IMR-90 (cell line): ENCODE results near the gene MYPN. TPM values are rescaled to one million over a fixed set of nuclear protein-coding genes. Genes with fewer than 3 reads are reported as not detected.

Source experiments
- ATAC-seq: fragments of 200-7000 bp; cut with Tn5 transposase; 2 replicates; pipeline ENCODE4 v1.9.1; 2020; ENCODE audit warnings: low read depth, mild to moderate bottlenecking, moderate library complexity
- BruUV-seq: library from RNA; stranded (reverse); fragments of 400-500 nt; replicated peaks from 2 replicates; lab custom pipeline; 2021; lab: Mats Ljungman, UMichigan
- CTCF ChIA-PET: fragments of 300-600 bp; formaldehyde crosslinking; extraction: SDS; loops from one replicate; lab custom pipeline; 2021; ENCODE audit warnings: antibody characterized with exemption; lab: Yijun Ruan, JAX
- POLR2A ChIA-PET: fragments of 300-600 bp; sonication (Branson Sonifier 250); formaldehyde crosslinking; loops from one replicate; lab custom pipeline; 2022; ENCODE audit warnings: antibody characterized with exemption; ENCODE audit not compliant: unreplicated experiment; lab: Charles Lee
- DNase-seq: peaks from one replicate; pipeline ENCODE4 v3.0.0; 2013
- H2AFZ ChIP-seq: replicated peaks from 2 replicates; pipeline ENCODE3; 2013; ENCODE audit warnings: low read length, mild to moderate bottlenecking; ENCODE audit not compliant: poor library complexity
- H2AK5ac ChIP-seq: 2 replicates; pipeline ENCODE4 v1.6.1; 2013; ENCODE audit warnings: low read depth, low read length, inconsistent platforms
- H2AK9ac ChIP-seq: replicated peaks from 2 replicates; pipeline ENCODE3; 2013; ENCODE audit warnings: mild to moderate bottlenecking, low read depth, low read length, moderate library complexity; ENCODE audit not compliant: poor library complexity
- H2BK120ac ChIP-seq: 2 replicates; pipeline ENCODE4 v1.6.1; 2013; ENCODE audit warnings: low read depth, low read length, inconsistent platforms
- H2BK15ac ChIP-seq: 3 replicates; pipeline ENCODE4 v1.6.1; 2013; ENCODE audit warnings: low read depth, low read length, inconsistent platforms
- H2BK20ac ChIP-seq: 2 replicates; pipeline ENCODE4 v1.6.1; 2013; ENCODE audit warnings: low read depth, mild to moderate bottlenecking, inconsistent platforms, low read length, moderate library complexity
- H2BK5ac ChIP-seq: 2 replicates; pipeline ENCODE4 v1.6.1; 2013; ENCODE audit warnings: mild to moderate bottlenecking, low read depth, low read length, inconsistent platforms; ENCODE audit not compliant: poor library complexity, severe bottlenecking
- H3K14ac ChIP-seq: replicated peaks from 2 replicates; pipeline ENCODE4 v1.6.1; 2013; ENCODE audit warnings: low read depth, low read length, inconsistent platforms
- H3K18ac ChIP-seq: 2 replicates; pipeline ENCODE4 v1.6.1; 2013; ENCODE audit warnings: low read depth, low read length, control low read depth
- H3K23ac ChIP-seq: 2 replicates; pipeline ENCODE4 v1.6.1; 2013; ENCODE audit warnings: low read depth, low read length, inconsistent platforms
- H3K27ac ChIP-seq: 2 replicates; pipeline ENCODE4 v1.5.1; 2013; ENCODE audit warnings: mild to moderate bottlenecking, control low read depth, low read length; ENCODE audit not compliant: insufficient read depth
- H3K27me3 ChIP-seq: 2 replicates; pipeline ENCODE4 v1.6.1; 2013; ENCODE audit warnings: low read length; ENCODE audit not compliant: control insufficient read depth, insufficient read depth
- H3K36me3 ChIP-seq: 2 replicates; pipeline ENCODE4 v1.6.1; 2013; ENCODE audit warnings: low read length, mixed read lengths; ENCODE audit not compliant: control insufficient read depth, insufficient read depth
- H3K4ac ChIP-seq: 2 replicates; pipeline ENCODE4 v1.6.1; 2013; ENCODE audit warnings: low read depth, low read length, inconsistent platforms
- H3K4me1 ChIP-seq: 2 replicates; pipeline ENCODE4 v1.6.1; 2013; ENCODE audit warnings: low read length, mixed read lengths; ENCODE audit not compliant: control insufficient read depth, insufficient read depth
- H3K4me2 ChIP-seq: 2 replicates; pipeline ENCODE4 v1.6.1; 2013; ENCODE audit warnings: low read depth, mild to moderate bottlenecking, control low read depth, low read length, moderate library complexity
- H3K4me3 ChIP-seq: 2 replicates; pipeline ENCODE4 v1.5.1; 2013; ENCODE audit warnings: low read depth, mild to moderate bottlenecking, control low read depth, low read length, moderate library complexity; ENCODE audit not compliant: insufficient read depth
- H3K56ac ChIP-seq: 2 replicates; pipeline ENCODE4 v1.6.1; 2013; ENCODE audit warnings: low read length, inconsistent platforms; ENCODE audit not compliant: insufficient read depth; ENCODE audit errors: extremely low read depth
- H3K79me1 ChIP-seq, 2 experiments: 2 replicates each; pipeline ENCODE4 v1.6.1; 2013; ENCODE audit warnings: low read length in 2 of 2, inconsistent platforms in 1 of 2, low read depth in 1 of 2
- H3K9ac ChIP-seq: 2 replicates; pipeline ENCODE4 v1.6.1; 2013; ENCODE audit warnings: low read depth, low read length, control low read depth
- H3K9me1 ChIP-seq: 2 replicates; pipeline ENCODE4 v1.6.1; 2013; ENCODE audit warnings: low read length, inconsistent platforms; ENCODE audit not compliant: insufficient read depth
- H3K9me3 ChIP-seq: 2 replicates; pipeline ENCODE4 v1.6.1; 2013; ENCODE audit warnings: low read length; ENCODE audit not compliant: control insufficient read depth, insufficient read depth
- H4K20me1 ChIP-seq: 2 replicates; pipeline ENCODE4 v1.6.1; 2013; ENCODE audit warnings: low read length, inconsistent platforms; ENCODE audit not compliant: insufficient read depth
- H4K5ac ChIP-seq: 2 replicates; pipeline ENCODE4 v1.6.1; 2013; ENCODE audit warnings: mild to moderate bottlenecking, low read depth, low read length, control low read depth
- H4K8ac ChIP-seq, 2 experiments: 2 replicates each; pipeline ENCODE4 v1.6.1; 2013; ENCODE audit warnings: low read depth in 2 of 2, low read length in 2 of 2, control low read depth in 1 of 2, inconsistent platforms in 1 of 2
- H4K91ac ChIP-seq: 2 replicates; pipeline ENCODE4 v1.6.1; 2013; ENCODE audit warnings: low read depth, low read length, inconsistent platforms; ENCODE audit not compliant: insufficient read depth
- BHLHE40 ChIP-seq: fragments of 150-350 bp; IDR thresholded peaks from 2 replicates; pipeline ENCODE4 v1.6.1; 2016; ENCODE audit warnings: mild to moderate bottlenecking, low read depth, low read length
- CEBPB ChIP-seq: IDR thresholded peaks from 2 replicates; pipeline ENCODE4 v1.6.1; 2012; ENCODE audit warnings: low read depth, low read length, improper control_type of control experiment
- USF2 ChIP-seq: fragments of 150-350 bp; IDR thresholded peaks from 2 replicates; pipeline ENCODE4 v1.6.1; 2017; ENCODE audit warnings: mild to moderate bottlenecking, antibody characterized with exemption, low read length, low read depth
- WGBS, 2 experiments: methylation state at CpG; one replicate each; pipeline versions ENCODE4 v1.1.5 to v1.1.7; 2013; ENCODE audit warnings: missing lambda C conversion rate in 2 of 2; ENCODE audit not compliant: insufficient read length in 1 of 2; ENCODE audit errors: extremely low coverage in 2 of 2; 5-methylcytosine and 5-hydroxymethylcytosine counted together
- dilution Hi-C: fragments of 300-500 bp; cut with HindIII; formaldehyde crosslinking; loops from one replicate; pipeline ENCODE4 v1.14.3; 2018; ENCODE audit warnings: low sequenced_read_pairs; ENCODE audit not compliant: unreplicated experiment
- in situ Hi-C: fragments of 300-500 bp; cut with MboI; formaldehyde crosslinking; loops from 3 replicates; pipeline ENCODE4 v1.14.3; 2019; ENCODE audit warnings: low sequenced_read_pairs, inconsistent platforms, mixed read lengths
- intact Hi-C: fragments of 100-400 bp; cut with micrococcal nuclease; formaldehyde crosslinking; loops from 2 replicates; pipeline ENCODE4 v1.10.0; 2022
- polyA plus RNA-seq, 3 experiments: library from polyadenylated mRNA; depleted of rRNA; stranded (reverse); fragments of >200 nt; gene quantifications; 2 replicates each; pipeline ENCODE4 v1.2.3, GENCODE V29; 2012; ENCODE audit warnings: low replicate concordance in 1 of 3
- total RNA-seq: library from RNA; depleted of rRNA; stranded (reverse); fragments of >200 nt; gene quantifications from 2 replicates; pipeline ENCODE4 v1.2.3, GENCODE V29; 2012

MYPN gene
- total and polyA plus RNA-seq, 2 of the 4 experiments (the other 2 are of a cell fraction): 7.8 to 13.1 TPM

- TF ChIP-seq BHLHE40: no peak
Observed at GRCh38 chr10:68121020-68121743, 11.9 kb downstream of the MYPN start (continued).

GRCh38 chr10:68121852-68122251 is 12.6 kb downstream of the MYPN start:
- Histone ChIP-seq H2AK5ac (no peak overlapping the region), H4K8ac (no peak overlapping the region), H4K91ac (no peak overlapping the region), H4K5ac (no peak overlapping the region), H3K14ac (no peak overlapping the region), H3K79me1 (no peaks in the 10 kb centered on the region), H3K27ac (no peak overlapping the region), H3K27me3 (no peaks in the 10 kb centered on the region), H2BK20ac (peak overlapping the region; percentile 44; the same call in 1 of the 2 replicates), H3K9me3 (no peaks in the 10 kb centered on the region), H2BK15ac (no peak overlapping the region), H3K4me2 (no peak overlapping the region), H3K9me1 (peaks cover 5% of the 10 kb centered on the region), H3K56ac (no peak overlapping the region), H3K4me1 (no peaks in the 10 kb centered on the region), H2AK9ac (peak overlapping the region; percentile 9), H3K36me3 (no peaks in the 10 kb centered on the region), H3K9ac (no peak overlapping the region), H3K4ac (no peak overlapping the region; the same call in 1 of the 2 replicates), H3K18ac (no peak overlapping the region), H4K20me1 (no peaks in the 10 kb centered on the region), H3K4me3 (no peak overlapping the region), H3K23ac (no peak overlapping the region), H2BK120ac (peak overlapping the region; percentile 58), H2AFZ (no peak overlapping the region), H2BK5ac (no peak overlapping the region)
- 92% methylated on average over 2 of the region's 9 CpGs; no CpG with 5 or more reads in 1 of the 2 experiments for WGBS, 2 experiments
- ChIA-PET CTCF (interaction anchor here (0.6 to 1.0 kb wide), 2 partner anchors 33 to 240 kb away, joined by 3 read pairs; no protein-coding TSS in a partner anchor), POLR2A (interaction anchor here (0.6 to 1.3 kb wide), 2 partner anchors 15 to 271 kb away, joined by 3 read pairs; no protein-coding TSS in a partner anchor)
- no peak for DNase-seq
- ATAC-seq: no peak
- dilution Hi-C loops: no loop called here
- intact Hi-C loops: no loop called here
- in situ Hi-C loops: no loop called here
- BruUV-seq: no TSS peak
- no peak for TF ChIP-seq USF2
- TF ChIP-seq CEBPB: no peak
